HL-60/S4 treated with retinoic acid at 250 ng/mL for 4 days and 3 days (cell line): Measurements from ENCODE around the gene MBLAC1.
"Not testable (repeated sequence)": the region's sequence is repeated elsewhere in the genome, so short reads cannot be mapped to it uniquely, and the experiment has no call there.

ENCODE experiments used
- in situ Hi-C: fragments of 300-500 bp; cut with MboI; formaldehyde crosslinking; loops from 2 replicates; pipeline ENCODE4 v1.7.0; 2022; ENCODE audit warnings: low sequenced_read_pairs

The MBLAC1 gene

GRCh38 chr7:100122067-100122466, 4.7 kb upstream of the MBLAC1 start:
- in situ Hi-C loops: no loop called here

GRCh38 chr7:100122568-100122967, 4.2 kb upstream of the MBLAC1 start:
- in situ Hi-C loops: no loop called here

- in situ Hi-C loops: no loop called here
These were observed 2.2 kb upstream of the MBLAC1 start for GRCh38 chr7:100124301-100125230.

DNA sequence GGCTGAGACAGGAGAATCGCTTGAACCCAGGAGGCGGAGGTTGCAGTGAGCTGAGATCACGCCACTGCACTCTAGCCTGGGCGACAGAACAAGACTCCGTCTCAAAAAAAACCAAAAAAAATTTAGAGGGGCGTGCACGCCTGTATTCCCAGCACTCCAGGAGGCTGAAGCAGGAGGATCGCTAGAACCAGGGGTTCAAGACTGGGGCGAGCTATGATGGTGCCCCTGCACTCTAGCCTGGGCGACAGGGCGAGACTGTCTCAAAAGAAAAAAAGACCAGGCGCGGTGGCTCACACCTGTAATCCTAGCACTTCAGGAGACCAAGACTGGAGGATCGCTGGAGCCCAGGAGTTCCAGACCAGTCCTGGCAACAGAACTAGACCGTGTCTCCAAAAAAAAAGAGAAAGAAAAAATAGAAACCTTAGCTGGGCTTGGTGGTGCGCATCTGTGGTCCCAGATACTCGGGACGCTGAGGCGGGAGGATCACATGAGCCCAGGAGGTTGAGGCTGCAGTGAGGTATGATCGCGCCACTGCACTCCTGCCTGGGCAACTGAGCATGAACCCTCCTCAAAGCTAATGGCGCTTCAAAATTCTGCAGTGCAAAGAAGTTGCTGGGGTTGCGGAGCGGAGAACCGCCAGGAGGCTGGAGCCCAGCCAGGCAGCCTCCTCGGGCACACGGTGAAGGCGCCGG, 382 bp upstream of the MBLAC1 start:
- in situ Hi-C loops: no loop called here

GRCh38 chr7:100127866-100128636, 1.3 kb downstream of the MBLAC1 start:
- in situ Hi-C loops: no loop called here

- in situ Hi-C loops: no loop called here
These were observed 1.8 kb downstream of the MBLAC1 start for GRCh38 chr7:100128637-100128963.

GRCh38 chr7:100130220-100130607, 3.4 kb downstream of the MBLAC1 start:
- in situ Hi-C loops: not testable (repeated sequence)

- in situ Hi-C loops: no loop called here
These were observed 4.1 kb downstream of the MBLAC1 start for GRCh38 chr7:100130608-100131453.

DNA sequence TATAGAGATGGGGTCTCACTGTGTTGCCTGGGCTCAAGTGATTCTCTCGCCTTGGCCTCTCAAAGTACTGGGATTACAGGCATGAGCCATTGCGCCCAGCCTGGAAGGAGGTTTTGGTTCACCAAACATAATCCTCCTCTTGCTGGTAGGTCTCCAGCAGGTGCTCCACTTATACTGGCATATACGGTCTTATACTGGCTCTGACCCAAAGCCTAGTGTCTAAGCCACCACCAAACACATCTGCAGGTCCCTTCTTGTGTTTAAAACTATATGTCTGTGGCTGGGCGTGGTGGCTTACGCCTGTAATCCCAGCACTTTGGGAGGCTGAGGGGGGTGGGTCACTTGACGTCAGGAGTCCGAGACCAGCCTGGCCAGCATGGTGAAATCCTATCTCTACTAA, 5.4 kb downstream of the MBLAC1 start:
- in situ Hi-C loops: no loop called here

DNA sequence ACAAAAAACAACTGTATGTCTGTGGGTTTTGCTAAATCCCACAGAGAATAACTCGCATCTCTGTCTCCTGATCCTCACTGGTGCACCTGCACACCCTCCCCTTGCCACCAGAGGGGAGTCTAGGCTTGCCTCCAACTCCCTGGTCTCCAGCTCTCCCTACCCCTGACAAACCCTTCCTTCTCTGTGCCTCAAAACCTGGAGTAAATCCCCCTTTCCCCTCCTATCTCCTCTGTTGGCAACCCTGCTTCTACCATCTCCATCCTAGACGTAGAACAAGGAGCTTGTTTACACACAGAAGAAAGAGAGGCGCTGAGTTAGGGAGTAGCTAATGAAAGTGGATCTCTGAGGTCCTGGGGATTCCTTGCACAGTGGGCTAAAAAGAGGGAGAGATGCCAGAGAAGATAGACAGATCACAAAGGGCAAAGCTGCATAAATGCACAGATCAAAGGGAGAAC, 6.0 kb downstream of the MBLAC1 start:
- in situ Hi-C loops: no loop called here

GRCh38 chr7:100137851-100138760, 11.3 kb downstream of the MBLAC1 start:
- in situ Hi-C loops: no loop called here

DNA sequence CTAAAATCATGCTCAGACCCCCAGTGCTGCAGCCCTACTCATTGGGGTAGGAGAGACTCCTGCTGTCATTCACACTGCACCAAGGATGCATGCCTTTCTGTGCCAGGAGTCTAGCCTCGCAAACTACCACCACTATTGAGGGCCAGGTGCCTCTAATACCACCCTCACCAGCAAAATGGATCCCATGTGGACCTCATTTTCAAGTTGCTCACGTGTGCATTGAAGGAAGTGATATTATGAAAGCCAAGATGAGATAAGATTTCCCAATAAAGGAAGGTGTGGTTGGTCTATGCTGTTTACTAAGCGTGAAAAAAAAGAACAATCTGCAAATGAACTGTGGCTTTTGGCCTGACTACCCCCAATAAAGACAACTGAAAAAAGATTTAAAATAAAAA, 14.8 kb downstream of the MBLAC1 start:
- in situ Hi-C loops: no loop called here

DNA sequence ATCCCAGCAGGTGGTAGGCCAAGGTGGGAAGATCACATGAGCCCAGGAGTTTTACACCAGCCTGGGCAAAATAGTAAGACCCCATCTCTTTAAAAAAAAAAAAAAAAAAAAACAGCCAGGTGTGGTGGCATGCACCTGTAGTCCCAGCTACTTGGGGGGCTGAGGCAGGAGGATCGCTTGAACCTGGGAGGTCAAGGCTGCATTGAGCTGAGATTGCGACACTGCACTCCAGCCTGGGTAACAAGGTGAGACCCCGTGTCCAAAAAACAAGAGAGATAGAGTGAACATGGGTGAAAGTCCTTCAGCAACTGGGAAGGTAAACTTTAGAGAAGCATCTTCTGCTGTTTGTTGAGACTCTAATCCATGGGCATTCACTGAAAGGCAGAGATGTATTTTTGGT, 15.7 kb downstream of the MBLAC1 start:
- in situ Hi-C loops: no loop called here

GRCh38 chr7:100146350-100146749, 19.6 kb downstream of the MBLAC1 start:
- in situ Hi-C loops: not testable (repeated sequence)

GRCh38 chr7:100147278-100147677, 20.5 kb downstream of the MBLAC1 start:
- in situ Hi-C loops: no loop called here

- in situ Hi-C loops: no loop called here
These were observed 21.4 kb downstream of the MBLAC1 start for GRCh38 chr7:100148225-100148558.

- in situ Hi-C loops: no loop called here
These were observed 22.0 kb downstream of the MBLAC1 start, which contains the start of gene LAMTOR4 for GRCh38 chr7:100148559-100149328. Gene LAMTOR4, plus strand, starts transcription at chr7:100148918. Its CDS starts 55 bp downstream, at chr7:100148973.

DNA sequence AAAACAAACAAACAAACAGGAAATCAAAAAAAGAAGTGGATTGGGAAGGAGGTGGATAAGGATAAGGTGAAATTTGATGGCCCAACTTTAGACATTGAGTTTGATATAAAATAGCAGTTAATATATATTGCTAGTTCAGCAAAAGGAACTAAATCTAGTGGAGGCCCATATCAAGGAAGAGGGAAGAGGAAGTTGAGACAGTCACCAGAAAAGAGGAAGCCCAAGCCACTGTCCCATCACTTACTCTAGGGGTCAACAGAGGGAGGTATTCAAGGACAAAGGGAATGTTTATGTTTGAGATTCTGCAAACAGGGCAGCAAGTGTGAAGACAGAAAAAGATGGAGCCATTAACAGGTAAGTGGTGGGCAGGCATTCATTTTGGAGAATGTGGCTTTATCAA, 25.6 kb downstream of the MBLAC1 start:
- in situ Hi-C loops: no loop called here
